CD4-positive, alpha-beta memory T cell (primary cell): ENCODE data around the gene WDR45B. TPM values are rescaled to one million over a fixed set of nuclear protein-coding genes. Genes with fewer than 3 reads are reported as not detected.
A peak's percentile ranks its signal among the peaks of the same experiment; 100 is the strongest.

ENCODE experiments used
- CTCF ChIA-PET: fragments of 350-600 bp; sonication (Branson Sonifier 250); formaldehyde crosslinking; loops from one replicate; lab custom pipeline; 2021; ENCODE audit warnings: inconsistent platforms; ENCODE audit not compliant: partially characterized antibody; lab: Charles Lee
- POLR2A ChIA-PET: fragments of 350-600 bp; sonication (Branson Sonifier 250); formaldehyde crosslinking; loops from one replicate; lab custom pipeline; 2021; ENCODE audit not compliant: partially characterized antibody; lab: Charles Lee
- DNase-seq, 5 donors: peaks; one replicate each; pipeline versions ENCODE4 v3.0.0 to v3.0.0-alpha.2; 2020 to 2022; ENCODE audit warnings: mixed read lengths in 1 of 5
- H3K27ac ChIP-seq: one replicate; pipeline ENCODE4 v1.7.0; 2013; ENCODE audit warnings: low read depth, low read length
- H3K27me3 ChIP-seq: 2 replicates; pipeline ENCODE4 v1.7.0; 2013; ENCODE audit warnings: mild to moderate bottlenecking, low read length, moderate library complexity; ENCODE audit not compliant: insufficient read depth
- H3K36me3 ChIP-seq: 2 replicates; pipeline ENCODE4 v1.7.0; 2013; ENCODE audit warnings: mild to moderate bottlenecking, low read length, moderate library complexity; ENCODE audit not compliant: insufficient read depth
- H3K4me1 ChIP-seq: 2 replicates; pipeline ENCODE4 v1.7.0; 2013; ENCODE audit warnings: mild to moderate bottlenecking, low read length, moderate library complexity; ENCODE audit not compliant: insufficient read depth
- H3K4me3 ChIP-seq, 2 donors: one replicate each; pipeline ENCODE4 v1.7.0; 2013; ENCODE audit warnings: low read length in 2 of 2, mild to moderate bottlenecking in 1 of 2
- H3K9me3 ChIP-seq, 2 donors: one replicate each; pipeline ENCODE4 v1.7.0; 2013; ENCODE audit warnings: low read length in 2 of 2, control low read depth in 1 of 2; ENCODE audit not compliant: control insufficient read depth in 1 of 2
- H3K27ac Mint-ChIP-seq, 7 donors: one replicate each; pipeline ENCODE4 v1.8.0; 2020 to 2021; ENCODE audit warnings: mixed read lengths in 7 of 7, mild to moderate bottlenecking in 6 of 7, inconsistent platforms in 3 of 7, moderate library complexity in 3 of 7
- H3K27me3 Mint-ChIP-seq, 2 donors: one replicate each; pipeline ENCODE4 v1.8.0; 2020 to 2021; ENCODE audit warnings: mixed read lengths in 2 of 2
- H3K36me3 Mint-ChIP-seq, 2 donors: one replicate each; pipeline ENCODE4 v1.8.0; 2020 to 2021; ENCODE audit warnings: mixed read lengths in 2 of 2, inconsistent platforms in 1 of 2, mild to moderate bottlenecking in 1 of 2
- H3K4me1 Mint-ChIP-seq, 4 donors: one replicate each; pipeline ENCODE4 v1.8.0; 2020 to 2021; ENCODE audit warnings: mixed read lengths in 4 of 4, mild to moderate bottlenecking in 1 of 4
- H3K4me3 Mint-ChIP-seq, 8 donors: one replicate each; pipeline ENCODE4 v1.8.0; 2020 to 2021; ENCODE audit warnings: mixed read lengths in 8 of 8, mild to moderate bottlenecking in 7 of 8, moderate library complexity in 6 of 8, inconsistent platforms in 3 of 8
- H3K9me3 Mint-ChIP-seq, 8 donors: one replicate each; pipeline ENCODE4 v1.8.0; 2020 to 2021; ENCODE audit warnings: mixed read lengths in 8 of 8, mild to moderate bottlenecking in 5 of 8, inconsistent platforms in 3 of 8, moderate library complexity in 1 of 8
- intact Hi-C: fragments of 100-400 bp; cut with micrococcal nuclease; formaldehyde crosslinking; loops from one replicate; pipeline ENCODE4 v1.15.1; 2023
- polyA plus RNA-seq, 2 donors: library from polyadenylated mRNA; unstranded; fragments of 300-500 nt; fragmentation: Illumina TruSeq; gene quantifications; one replicate each; pipeline ENCODE4 v1.2.3, GENCODE V29; 2021
- total RNA-seq, 2 experiments: library from RNA; stranded (reverse); gene quantifications; one replicate each; pipeline ENCODE4 v1.2.3, GENCODE V29; 2021

The WDR45B gene
- total and polyA plus RNA-seq, 4 experiments from 2014 or later = 35.1 to 66.7 (median 57.3) TPM

GRCh38 chr17:82675476-82676245 is 27.4 kb upstream of the WDR45B start:
- ChIA-PET CTCF (no interaction called here), POLR2A (no interaction called here)
- H3K4me3 Mint-ChIP-seq = no peak overlapping the region
- no peaks in the 10 kb centered on the region for H3K9me3 Mint-ChIP-seq
- Histone ChIP-seq H3K4me3 (no peak overlapping the region), H3K36me3 (no peaks in the 10 kb centered on the region), H3K9me3 (no peaks in the 10 kb centered on the region), H3K4me1 (no peaks in the 10 kb centered on the region), H3K27ac (no peak overlapping the region), H3K27me3 (no peaks in the 10 kb centered on the region)
- no peaks in the 10 kb centered on the region for H3K27me3 Mint-ChIP-seq
- peaks cover 0 to 9% (median 5%) of the 10 kb centered on the region in 4 donors for H3K4me1 Mint-ChIP-seq
- H3K27ac Mint-ChIP-seq = peak overlapping the region in 1 of 7 donors; percentile 41
- intact Hi-C loops = no loop called here
- no peak for DNase-seq
- peaks cover 0 to 4% of the 10 kb centered on the region in 2 donors for H3K36me3 Mint-ChIP-seq

DNA sequence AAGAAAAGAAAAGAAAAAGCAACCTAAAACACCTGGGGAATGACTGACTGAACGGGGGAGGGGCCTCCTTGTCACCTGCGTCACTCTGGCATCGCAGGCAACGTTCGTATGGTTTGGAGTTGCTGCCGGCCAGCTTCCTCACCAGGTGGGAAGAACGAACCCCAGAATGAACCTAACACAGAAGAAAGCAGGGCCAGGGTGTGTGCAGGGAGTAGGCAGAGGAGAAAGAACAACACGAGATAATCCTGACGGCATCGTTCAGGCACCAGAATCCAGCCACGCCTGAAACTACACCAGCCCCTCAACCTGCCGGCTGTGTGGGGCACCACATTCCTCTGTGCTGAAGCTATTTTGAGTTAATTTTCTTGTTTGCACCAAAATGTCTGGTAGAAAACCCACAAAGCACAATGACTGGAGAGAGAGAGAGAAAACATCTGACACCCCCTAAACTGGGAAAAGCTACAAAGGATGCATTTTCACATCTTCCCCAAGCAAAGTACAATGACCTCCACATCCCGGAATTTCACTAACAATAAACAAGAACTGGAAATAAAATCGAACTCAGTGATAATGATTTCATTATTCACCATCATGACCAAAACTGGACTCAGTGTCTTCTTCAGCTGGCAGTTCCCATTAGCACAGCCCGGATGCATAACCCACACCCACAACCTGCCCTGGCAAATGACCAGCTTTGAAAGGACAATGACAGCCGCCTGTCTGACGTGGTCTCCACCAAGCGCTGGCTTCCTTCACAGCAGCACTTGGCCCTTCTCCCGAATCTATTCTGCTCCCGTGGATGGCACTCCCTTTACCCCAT is 26.6 kb upstream of the WDR45B start:
- H3K9me3 ChIP-seq = no peaks in the 10 kb centered on the region
- Mint-ChIP-seq H3K27ac (no peak overlapping the region), H3K27me3 (no peaks in the 10 kb centered on the region), H3K4me1 (peaks cover 0 to 9% (median 5%) of the 10 kb centered on the region in 4 donors), H3K9me3 (no peaks in the 10 kb centered on the region), H3K36me3 (peaks cover 0 to 4% of the 10 kb centered on the region in 2 donors), H3K4me3 (no peak overlapping the region)
- H3K4me3 ChIP-seq = no peak overlapping the region
- no peaks in the 10 kb centered on the region for H3K4me1 ChIP-seq
- ChIA-PET POLR2A (no interaction called here), CTCF (no interaction called here)
- no peak for DNase-seq
- intact Hi-C loops = no loop called here
- H3K27me3 ChIP-seq = no peaks in the 10 kb centered on the region
- no peak overlapping the region for H3K27ac ChIP-seq
- H3K36me3 ChIP-seq = no peaks in the 10 kb centered on the region

DNA sequence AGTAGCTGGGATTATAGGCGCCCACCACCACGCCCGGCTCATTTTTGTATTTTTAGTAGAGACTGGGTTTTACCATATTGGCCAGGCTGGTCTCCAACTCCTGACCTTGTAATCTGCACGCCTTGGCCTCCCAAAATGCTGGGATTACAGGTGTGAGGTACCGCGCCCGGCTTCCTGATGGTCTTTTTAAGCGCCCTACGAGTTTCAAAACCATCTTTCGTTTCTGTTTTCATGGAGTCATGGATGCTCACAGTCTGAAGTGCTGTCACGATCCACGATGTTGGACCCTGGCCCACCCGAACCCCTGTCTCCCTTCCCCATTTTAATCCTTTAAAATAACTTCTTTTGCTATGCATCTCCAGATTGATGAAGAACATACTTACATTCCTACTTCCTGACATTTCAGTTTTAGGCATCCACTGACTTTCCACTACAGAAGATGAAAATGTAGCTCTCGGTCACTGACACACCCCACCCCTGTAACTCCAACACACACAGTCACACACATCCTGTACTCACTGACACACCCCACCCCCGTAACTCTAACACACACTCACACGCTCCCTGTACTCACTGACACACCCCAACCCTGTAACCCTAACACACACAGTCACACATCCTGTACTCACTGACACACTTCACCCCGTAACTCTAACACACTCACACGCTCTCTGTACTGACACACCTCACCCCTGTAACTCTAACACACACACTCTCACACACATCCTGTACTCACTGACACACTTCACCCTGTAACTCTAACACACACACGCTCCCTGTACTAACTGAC is 22.6 kb upstream of the WDR45B start:
- no peak overlapping the region for H3K27ac ChIP-seq
- Mint-ChIP-seq H3K36me3 (peaks cover 2 to 4% of the 10 kb centered on the region in 2 donors), H3K4me1 (peaks cover 5 to 9% (median 6%) of the 10 kb centered on the region in 4 donors), H3K4me3 (no peak overlapping the region), H3K9me3 (no peaks in the 10 kb centered on the region), H3K27me3 (no peaks in the 10 kb centered on the region), H3K27ac (peak overlapping the region in 3 of 7 donors; percentile 5 to 19 (median 11))
- no peaks in the 10 kb centered on the region for H3K27me3 ChIP-seq
- no peak overlapping the region for H3K4me3 ChIP-seq
- no peak for DNase-seq
- ChIA-PET POLR2A (no interaction called here), CTCF (no interaction called here)
- no peaks in the 10 kb centered on the region for H3K36me3 ChIP-seq
- no peaks in the 10 kb centered on the region for H3K4me1 ChIP-seq
- intact Hi-C loops = no loop called here
- H3K9me3 ChIP-seq = no peaks in the 10 kb centered on the region

DNA sequence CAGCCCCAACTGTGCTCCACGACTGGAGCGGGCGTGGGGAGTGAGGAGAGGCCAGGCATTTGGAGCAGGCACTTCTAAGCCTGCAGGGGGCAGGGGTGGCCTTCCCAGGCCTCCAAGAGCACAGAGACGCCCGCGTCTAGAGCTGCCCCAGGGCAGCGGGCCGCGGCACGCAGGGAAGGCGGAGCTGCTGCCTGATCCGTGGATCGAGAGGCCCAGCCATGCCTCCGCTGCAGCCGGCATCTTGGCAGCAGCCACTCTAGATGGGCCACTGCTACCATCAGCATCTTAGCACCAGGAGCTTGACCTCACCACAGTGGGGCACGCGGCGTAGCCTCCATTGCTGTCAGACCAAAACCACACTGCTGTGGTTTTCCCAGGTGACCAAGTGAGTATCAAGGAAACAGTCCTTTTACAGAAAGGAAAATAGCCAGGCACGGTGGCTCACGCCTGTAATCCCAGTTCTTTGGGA is 20.4 kb upstream of the WDR45B start:
- Mint-ChIP-seq H3K27me3 (no peaks in the 10 kb centered on the region), H3K9me3 (no peaks in the 10 kb centered on the region), H3K4me1 (peaks cover 5 to 9% (median 6%) of the 10 kb centered on the region in 4 donors), H3K4me3 (peak overlapping the region in 1 of 8 donors; percentile 51), H3K27ac (peak overlapping the region in 1 of 7 donors; percentile 48), H3K36me3 (peaks cover 0 to 2% of the 10 kb centered on the region in 2 donors)
- intact Hi-C loops = loop anchor here (2.0 kb wide), 1 partner anchor 106 kb away; no protein-coding TSS in a partner anchor
- H3K36me3 ChIP-seq = no peaks in the 10 kb centered on the region
- no peaks in the 10 kb centered on the region for H3K4me1 ChIP-seq
- ChIA-PET POLR2A (no interaction called here), CTCF (interaction anchor here (1.1 to 1.6 kb wide), 2 partner anchors 99 to 107 kb away, joined by 4 to 5 read pairs; no protein-coding TSS in a partner anchor)
- H3K4me3 ChIP-seq = no peak overlapping the region
- DNase-seq = no peak
- H3K9me3 ChIP-seq = no peaks in the 10 kb centered on the region
- no peaks in the 10 kb centered on the region for H3K27me3 ChIP-seq
- H3K27ac ChIP-seq = no peak overlapping the region

DNA sequence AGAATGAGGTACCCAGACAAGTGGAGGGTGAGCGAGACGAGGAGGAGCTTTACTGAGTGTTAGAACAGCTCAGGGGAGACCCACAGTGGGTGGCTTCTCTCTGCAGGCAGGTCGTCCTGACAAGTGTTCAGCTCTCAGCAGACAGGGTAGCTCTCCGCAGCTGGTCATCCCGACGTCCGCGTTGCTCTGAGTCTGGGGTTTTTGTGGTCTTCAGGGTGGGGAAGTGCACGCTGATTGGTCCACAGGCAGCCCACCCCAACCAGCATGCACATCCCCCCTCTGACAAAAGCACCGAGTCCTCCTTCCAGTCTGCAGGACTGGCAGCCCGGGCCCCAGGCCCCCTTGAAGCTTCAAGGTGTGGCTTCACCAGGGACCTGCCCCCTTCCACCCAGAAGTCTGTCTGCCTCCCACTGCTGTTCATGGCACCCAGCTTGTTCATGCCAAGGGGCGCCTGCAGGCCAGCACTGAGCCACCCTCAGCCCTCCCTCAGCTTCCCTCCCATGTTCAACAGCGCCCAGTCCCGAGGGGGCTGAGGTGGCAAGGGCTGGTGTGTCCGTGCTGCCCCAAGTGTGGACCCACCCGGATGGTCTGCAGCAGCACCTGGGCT is 19.9 kb upstream of the WDR45B start:
- no peak overlapping the region for H3K4me3 ChIP-seq
- peaks cover 0 to 2% of the 10 kb centered on the region in 2 donors for H3K36me3 Mint-ChIP-seq
- ChIA-PET POLR2A (no interaction called here), CTCF (interaction anchor here (1.1 to 1.6 kb wide), 2 partner anchors 100 to 107 kb away, joined by 4 to 5 read pairs; no protein-coding TSS in a partner anchor)
- no peak for DNase-seq
- no peaks in the 10 kb centered on the region for H3K36me3 ChIP-seq
- no peaks in the 10 kb centered on the region for H3K4me1 ChIP-seq
- no peaks in the 10 kb centered on the region for H3K9me3 ChIP-seq
- H3K9me3 Mint-ChIP-seq = no peaks in the 10 kb centered on the region
- peak overlapping the region in 1 of 7 donors; percentile 48 for H3K27ac Mint-ChIP-seq
- intact Hi-C loops = loop anchor here (2.0 kb wide), 1 partner anchor 107 kb away; no protein-coding TSS in a partner anchor
- peaks cover 5 to 9% (median 6%) of the 10 kb centered on the region in 4 donors for H3K4me1 Mint-ChIP-seq
- peak overlapping the region in 1 of 8 donors; percentile 51 for H3K4me3 Mint-ChIP-seq
- no peak overlapping the region for H3K27ac ChIP-seq
- H3K27me3 Mint-ChIP-seq = no peaks in the 10 kb centered on the region
- no peaks in the 10 kb centered on the region for H3K27me3 ChIP-seq

DNA sequence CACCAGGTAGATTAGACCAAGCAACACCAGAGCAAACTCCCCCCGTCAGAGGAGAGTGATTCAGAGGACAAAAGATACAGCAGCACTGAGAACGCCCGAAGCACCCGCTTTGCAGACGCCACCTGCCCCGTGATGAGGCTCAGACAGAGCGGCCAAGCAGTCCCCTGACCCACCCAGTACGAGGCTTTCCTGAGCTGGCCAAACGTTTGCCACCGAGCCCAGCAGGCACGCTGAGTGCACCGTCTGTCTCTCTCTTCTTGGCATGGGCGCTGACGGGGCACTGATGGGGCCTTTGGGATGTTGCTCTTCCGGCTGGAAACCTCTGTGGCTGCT is 19.4 kb upstream of the WDR45B start:
- no peaks in the 10 kb centered on the region for H3K9me3 Mint-ChIP-seq
- intact Hi-C loops = no loop called here
- H3K9me3 ChIP-seq = no peaks in the 10 kb centered on the region
- H3K27me3 ChIP-seq = no peaks in the 10 kb centered on the region
- no peak overlapping the region for H3K4me3 Mint-ChIP-seq
- H3K4me1 Mint-ChIP-seq = peaks cover 5 to 9% (median 6%) of the 10 kb centered on the region in 4 donors
- no peak for DNase-seq
- POLR2A ChIA-PET = no interaction called here
- H3K27me3 Mint-ChIP-seq = no peaks in the 10 kb centered on the region
- CTCF ChIA-PET = interaction anchor here (1.1 to 1.6 kb wide), 2 partner anchors 100 to 108 kb away, joined by 4 to 5 read pairs; no protein-coding TSS in a partner anchor
- no peaks in the 10 kb centered on the region for H3K36me3 ChIP-seq
- peaks cover 0 to 2% of the 10 kb centered on the region in 2 donors for H3K36me3 Mint-ChIP-seq
- H3K27ac ChIP-seq = no peak overlapping the region
- H3K4me3 ChIP-seq = no peak overlapping the region
- no peaks in the 10 kb centered on the region for H3K4me1 ChIP-seq
- H3K27ac Mint-ChIP-seq = no peak overlapping the region
